CD4-positive, alpha-beta T cell treated with Interleukin-1 beta for 1 hour (primary cell): Measurements from ENCODE around the gene LHX6.

Source experiments
- DNase-seq, 2 donors: peaks; one replicate each; pipeline ENCODE4 v3.0.0-alpha.2; 2020 to 2022

Gene LHX6

GRCh38 chr9:122228568-122229484 is at the start of gene LHX6:
Gene LHX6 (minus strand): TSS chr9:122228957. CDS start chr9:122228740, 217 bp downstream.
- no peak for DNase-seq

DNA sequence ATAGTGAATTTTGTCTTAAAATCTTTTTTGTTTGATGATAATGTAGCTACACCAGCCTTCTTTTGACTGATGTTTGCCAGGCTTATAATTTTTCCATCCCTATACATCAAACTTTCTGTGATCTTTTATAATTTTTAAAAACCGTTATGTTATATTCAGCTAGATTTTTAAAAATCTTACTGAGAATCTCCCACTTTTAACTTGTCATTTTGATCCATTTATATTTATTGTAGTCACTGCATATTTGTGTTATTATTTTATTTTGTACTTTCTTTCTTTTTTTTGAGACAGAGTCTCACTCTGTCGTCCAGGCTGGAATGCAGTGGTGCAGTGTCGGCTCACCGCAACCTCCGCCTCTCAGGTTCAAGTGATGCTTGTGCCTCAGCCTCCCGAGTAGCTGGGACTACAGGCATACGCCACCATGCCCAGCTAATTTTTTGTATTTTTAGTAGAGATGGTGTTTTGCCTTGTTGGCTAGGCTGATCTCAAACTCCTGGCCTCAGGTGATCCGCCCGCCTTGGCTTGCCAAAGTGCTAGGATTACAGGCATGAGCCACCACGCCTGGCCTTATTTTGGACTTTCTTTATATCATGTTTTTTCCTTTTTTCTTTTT is 48.6 kb upstream of the LHX6 start:
- DNase-seq, result no peak

DNA sequence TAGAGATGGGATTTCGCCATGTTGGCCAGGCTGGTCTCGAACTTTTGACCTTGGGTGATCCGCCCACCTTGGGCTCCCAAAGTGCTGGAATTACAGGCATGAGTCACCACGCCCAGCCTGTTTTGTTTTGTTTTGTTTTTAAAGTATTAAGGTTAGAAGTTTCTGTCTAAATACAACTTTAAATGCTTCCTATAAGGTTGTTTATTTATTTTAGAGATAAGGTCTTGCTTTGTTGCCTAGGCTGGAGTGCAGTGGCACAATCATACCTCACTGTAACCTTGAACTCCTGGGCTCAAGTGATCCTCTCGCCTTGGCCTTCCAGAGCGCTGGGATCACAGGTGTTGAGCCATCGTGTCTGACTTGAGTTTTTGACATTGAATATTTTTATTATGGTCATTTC is 47.3 kb upstream of the LHX6 start:
- DNase-seq, result no peak

GRCh38 chr9:122274055-122274454 is 45.3 kb upstream of the LHX6 start:
- no peak for DNase-seq

- no peak for DNase-seq
Measured at GRCh38 chr9:122268041-122268814, 39.5 kb upstream of the LHX6 start.

- peak; percentile 46 to 61 for DNase-seq
Measured at GRCh38 chr9:122265149-122265915, 36.6 kb upstream of the LHX6 start.

GRCh38 chr9:122264360-122265148 is 35.8 kb upstream of the LHX6 start, which contains the start of the genes MRRF and RBM18:
Gene MRRF (plus strand): TSS chr9:122264882. CDS start chr9:122270892, 6,010 bp downstream.
Gene RBM18 (minus strand): TSS chr9:122264840. CDS start chr9:122261492, 3,348 bp downstream.
- peak; percentile 91 for DNase-seq

GRCh38 chr9:122263699-122264349 is 35.1 kb upstream of the LHX6 start:
- no peak for DNase-seq

GRCh38 chr9:122262073-122262472 is 33.3 kb upstream of the LHX6 start:
- DNase-seq, result no peak

DNA sequence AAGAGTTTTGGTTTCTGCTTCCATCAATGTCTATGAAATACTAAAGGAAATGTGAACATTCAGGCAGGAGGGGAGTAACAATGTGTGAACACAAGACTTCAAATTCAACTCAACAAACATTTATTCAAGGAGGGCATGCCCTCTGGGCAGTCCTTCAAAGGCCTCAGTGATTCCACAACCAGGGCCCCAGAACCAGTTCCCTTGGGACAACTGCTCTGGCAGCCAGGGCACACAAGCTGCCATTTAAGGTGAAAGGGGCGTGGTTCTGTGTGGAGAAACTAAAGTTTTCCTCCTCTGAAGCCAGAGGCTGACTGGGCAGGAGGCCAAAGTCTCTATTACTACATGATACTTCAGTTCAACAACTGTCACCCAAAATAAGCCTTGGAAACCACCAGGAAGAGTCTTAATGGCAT is 32.7 kb upstream of the LHX6 start:
- DNase-seq, result no peak

- no peak for DNase-seq
Measured at GRCh38 chr9:122258886-122259415, 30.2 kb upstream of the LHX6 start.

DNA sequence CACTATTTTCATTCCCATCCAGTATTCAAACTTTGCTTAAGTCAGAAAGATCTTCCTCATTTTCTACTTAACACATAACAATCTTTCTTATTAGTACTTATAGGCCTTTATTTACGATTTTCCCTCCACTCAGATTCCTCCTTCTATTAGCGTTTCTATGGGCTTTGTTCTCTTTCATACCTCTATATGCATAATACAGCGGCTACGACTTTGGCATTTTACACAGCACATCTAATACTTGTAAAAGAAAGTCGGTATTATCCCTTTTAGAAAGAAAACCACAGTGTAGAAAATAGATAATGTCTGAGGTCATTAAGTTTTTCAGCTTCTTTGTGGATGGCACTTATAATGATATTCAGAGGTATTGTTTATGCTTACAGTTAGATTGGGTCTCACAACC is 27.4 kb upstream of the LHX6 start:
- no peak for DNase-seq

DNA sequence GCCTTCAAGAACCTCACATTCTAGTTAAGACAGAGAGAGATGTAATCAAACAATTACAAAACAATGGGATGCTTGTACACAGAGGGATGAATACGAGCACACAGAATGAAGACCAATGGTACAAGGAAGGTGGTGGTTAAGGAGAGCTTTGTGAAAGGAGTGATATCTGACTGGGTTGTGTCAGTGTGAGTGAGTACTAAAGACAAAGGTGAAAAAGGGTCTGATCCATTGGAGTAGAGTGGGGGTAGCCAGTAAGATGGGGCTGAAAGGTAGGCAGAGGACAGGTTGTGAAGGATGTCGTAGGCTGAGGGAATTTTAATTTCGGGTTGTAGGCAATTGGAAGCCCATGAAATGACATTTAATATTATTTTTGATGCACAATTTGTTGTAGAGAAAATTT is 26.0 kb upstream of the LHX6 start:
- DNase-seq, result no peak

GRCh38 chr9:122252796-122253195 is 24.0 kb upstream of the LHX6 start:
- no peak for DNase-seq

DNA sequence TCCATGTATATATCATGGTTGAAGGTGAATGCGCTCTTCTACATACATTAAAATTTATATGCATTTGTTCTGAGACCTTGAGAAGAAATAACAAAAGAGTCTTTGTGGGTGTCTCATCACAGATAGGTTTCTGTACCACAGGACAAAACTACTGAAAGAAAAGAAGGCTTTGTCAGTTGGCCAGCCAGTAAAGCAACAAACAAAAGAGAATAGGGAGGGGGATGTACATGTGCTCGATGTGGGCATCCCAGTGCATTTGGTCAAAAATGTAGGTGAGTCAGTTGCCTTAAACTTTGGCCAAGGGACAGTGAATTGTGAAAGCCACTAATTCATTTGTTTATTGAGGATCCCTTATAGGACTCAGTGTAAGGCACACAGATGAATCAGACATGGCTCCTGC is 22.6 kb upstream of the LHX6 start:
- DNase-seq, result no peak

- no peak for DNase-seq
Measured at GRCh38 chr9:122248448-122248865, 19.7 kb upstream of the LHX6 start.

GRCh38 chr9:122246666-122247065 is 17.9 kb upstream of the LHX6 start:
- no peak for DNase-seq

GRCh38 chr9:122244349-122244748 is 15.6 kb upstream of the LHX6 start:
- DNase-seq, result no peak

DNA sequence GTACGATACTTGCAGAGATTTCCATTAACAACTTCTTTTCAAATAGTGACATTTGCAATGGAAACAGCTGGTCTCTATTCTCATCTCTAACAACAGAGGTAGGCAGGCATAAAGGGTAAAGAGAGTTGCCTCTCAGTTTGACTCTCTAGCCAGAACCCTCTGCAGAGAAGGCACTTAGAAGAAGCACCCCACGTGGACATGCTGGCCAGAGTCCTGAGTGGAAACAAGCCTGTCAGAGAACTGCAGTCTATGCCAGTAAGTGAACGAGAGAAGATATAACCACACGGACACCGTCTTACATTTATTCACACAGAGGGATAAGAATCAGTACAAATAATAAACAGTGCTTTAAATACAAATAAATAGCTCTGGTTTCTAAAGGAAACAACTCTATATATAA is 11.0 kb upstream of the LHX6 start:
- no peak for DNase-seq

DNA sequence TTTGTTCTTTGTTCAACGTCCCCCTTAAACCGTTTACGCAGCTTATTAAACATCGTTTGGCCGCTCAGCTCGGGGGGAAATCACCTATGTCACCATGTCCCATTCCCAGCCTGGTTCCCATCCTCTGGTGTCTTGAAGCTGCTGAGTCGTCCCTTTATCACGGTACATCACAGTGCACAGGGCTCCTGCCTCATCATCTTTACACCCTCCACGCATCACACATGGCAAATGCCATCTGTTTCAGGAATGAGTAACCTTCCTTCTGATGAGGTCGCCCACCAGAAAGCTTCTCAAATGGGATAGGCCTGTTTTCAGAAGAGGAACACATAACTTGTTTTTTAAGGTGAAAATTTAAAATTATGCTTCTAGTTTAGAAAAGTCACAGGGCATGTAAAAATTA is 7.9 kb upstream of the LHX6 start:
- no peak for DNase-seq
